Activated CD4-positive, alpha-beta T cell treated with anti-CD3 and anti-CD28 coated beads, Interleukin-10, Interleukin-2, amounts not matched to agents 100 ng/mL and 50 ng/mL, durations not matched to agents 16 hours and 8 hours (primary cell): ENCODE results near the gene QRSL1.
"Not testable (repeated sequence)": the region's sequence is repeated elsewhere in the genome, so short reads cannot be mapped to it uniquely, and the experiment has no call there.

ENCODE experiments used
- DNase-seq: peaks from one replicate; pipeline ENCODE4 v3.0.0-alpha.2; 2020

Gene QRSL1, protein sequence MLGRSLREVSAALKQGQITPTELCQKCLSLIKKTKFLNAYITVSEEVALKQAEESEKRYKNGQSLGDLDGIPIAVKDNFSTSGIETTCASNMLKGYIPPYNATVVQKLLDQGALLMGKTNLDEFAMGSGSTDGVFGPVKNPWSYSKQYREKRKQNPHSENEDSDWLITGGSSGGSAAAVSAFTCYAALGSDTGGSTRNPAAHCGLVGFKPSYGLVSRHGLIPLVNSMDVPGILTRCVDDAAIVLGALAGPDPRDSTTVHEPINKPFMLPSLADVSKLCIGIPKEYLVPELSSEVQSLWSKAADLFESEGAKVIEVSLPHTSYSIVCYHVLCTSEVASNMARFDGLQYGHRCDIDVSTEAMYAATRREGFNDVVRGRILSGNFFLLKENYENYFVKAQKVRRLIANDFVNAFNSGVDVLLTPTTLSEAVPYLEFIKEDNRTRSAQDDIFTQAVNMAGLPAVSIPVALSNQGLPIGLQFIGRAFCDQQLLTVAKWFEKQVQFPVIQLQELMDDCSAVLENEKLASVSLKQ

DNA sequence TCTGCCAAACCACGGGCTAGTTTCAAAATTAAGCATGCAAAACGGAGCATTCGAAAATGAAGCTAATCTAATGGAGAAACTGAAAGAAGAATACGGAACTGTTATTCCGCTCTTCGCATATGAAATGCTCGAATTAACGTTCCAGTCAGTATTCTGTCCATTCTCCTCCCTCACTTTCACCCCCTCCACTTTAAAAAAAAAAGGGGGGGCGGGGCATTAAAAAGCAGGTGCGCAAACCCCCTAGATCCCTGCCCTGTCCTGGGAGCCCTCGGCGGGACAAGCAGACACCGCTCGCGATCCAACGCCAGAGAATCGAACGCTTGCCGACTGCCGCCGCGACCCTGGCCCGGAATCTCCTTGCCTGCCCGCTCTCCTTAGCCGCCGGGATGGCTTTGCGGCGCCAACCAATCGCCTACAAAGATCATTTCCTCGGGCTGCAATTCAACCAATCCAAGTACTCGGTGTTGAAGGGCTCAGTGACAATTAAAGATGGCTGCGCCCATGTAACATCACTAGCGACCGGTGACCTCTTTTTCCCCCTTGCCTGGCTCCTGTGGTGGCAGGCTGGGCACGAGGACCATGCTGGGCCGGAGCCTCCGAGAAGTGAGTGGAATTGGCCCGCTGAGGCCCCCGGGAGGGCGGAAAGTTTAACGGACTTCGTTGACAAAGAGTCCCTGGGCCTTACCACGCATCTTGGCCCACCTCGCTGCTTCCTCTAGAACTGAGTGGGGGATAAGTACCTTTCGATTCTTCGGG lies at the start of gene QRSL1, which contains the start of gene RTN4IP1:
TSS of gene QRSL1 (plus strand) at position 476 of the 756 bp plus-strand sequence. CDS start at position 580, 104 bp downstream.
TSS of gene RTN4IP1 (minus strand) at position 396 of the 756 bp plus-strand sequence. CDS start 477 bp downstream, outside the sequence.
- DNase-seq = peak; percentile 95

GRCh38 chr6:106581468-106581867 lies 47.9 kb upstream of the QRSL1 start:
- no peak for DNase-seq

- no peak for DNase-seq
These were observed 42.5 kb upstream of the QRSL1 start for GRCh38 chr6:106586815-106587415.

DNA sequence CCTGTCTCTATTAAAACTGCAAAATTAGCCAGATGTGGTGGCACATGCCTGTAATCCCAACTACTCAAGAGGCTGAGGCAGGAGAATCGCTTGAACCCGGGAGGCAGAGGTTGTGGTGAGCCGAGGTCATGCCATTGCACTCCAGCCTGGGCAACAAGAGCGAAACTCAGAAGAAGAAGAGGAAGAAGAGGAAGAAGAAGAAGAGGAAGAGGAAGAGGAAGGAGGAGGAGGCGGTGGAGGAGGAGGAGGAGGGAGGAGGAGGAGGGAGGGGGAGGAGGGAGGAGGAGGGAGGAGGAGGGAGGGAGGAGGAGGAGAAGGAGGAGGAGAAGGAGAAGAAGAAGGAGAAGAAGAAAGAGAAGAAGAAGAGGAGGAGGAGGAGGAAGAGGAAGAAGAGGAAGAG lies 40.4 kb upstream of the QRSL1 start:
- DNase-seq = not testable (repeated sequence)

DNA sequence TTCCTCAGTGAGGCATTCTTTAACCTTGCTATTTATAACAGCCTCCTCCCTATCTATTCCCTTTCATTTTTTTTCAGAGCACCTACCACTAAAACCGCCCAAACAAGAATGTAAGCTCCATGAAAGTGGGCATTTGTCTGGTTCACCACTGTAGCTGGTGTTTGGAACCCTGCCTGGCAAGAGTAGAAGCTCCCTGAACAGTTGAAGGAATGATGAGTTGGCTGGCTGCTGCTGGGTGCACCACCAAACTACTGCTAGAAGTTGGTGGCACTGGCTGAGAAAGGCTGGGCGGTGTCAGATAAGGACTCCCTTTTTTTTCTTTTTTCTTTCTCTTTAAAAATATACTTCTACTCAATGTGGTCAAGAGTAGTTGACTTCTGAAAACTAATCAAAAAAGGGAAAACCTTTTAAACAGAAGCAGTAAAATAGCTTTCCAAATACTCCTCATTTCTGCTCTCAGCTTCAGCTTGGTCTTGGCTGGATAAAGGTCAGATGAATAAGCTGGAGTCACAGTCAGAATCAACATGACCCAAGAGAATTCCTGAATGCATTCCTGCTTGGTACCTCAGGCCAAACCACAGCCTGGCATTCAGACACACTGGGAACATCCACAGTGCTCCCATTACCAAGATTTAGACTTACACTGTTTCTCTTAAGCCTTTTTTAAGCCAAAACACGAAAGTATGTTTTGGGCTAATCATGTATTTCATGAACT lies 38.1 kb upstream of the QRSL1 start:
- DNase-seq = no peak

DNA sequence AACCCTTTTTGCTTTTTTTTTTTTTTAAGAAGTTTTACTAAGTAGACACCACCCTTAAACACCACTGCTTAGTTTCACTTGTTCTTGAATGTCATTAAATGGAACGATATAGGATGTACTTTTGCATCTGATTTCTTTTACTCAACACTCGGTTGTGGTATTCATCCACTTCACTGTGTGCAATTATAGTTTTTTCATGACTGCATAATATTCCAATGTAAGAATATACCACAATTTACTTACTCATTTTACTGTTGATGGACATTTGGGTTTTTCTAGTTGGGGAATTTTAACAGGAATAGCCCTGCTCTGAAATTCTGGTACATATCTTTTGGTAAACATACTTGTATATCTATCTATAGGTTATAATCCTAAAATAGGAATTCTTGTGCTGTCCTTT lies 29.9 kb upstream of the QRSL1 start:
- no peak for DNase-seq

DNA sequence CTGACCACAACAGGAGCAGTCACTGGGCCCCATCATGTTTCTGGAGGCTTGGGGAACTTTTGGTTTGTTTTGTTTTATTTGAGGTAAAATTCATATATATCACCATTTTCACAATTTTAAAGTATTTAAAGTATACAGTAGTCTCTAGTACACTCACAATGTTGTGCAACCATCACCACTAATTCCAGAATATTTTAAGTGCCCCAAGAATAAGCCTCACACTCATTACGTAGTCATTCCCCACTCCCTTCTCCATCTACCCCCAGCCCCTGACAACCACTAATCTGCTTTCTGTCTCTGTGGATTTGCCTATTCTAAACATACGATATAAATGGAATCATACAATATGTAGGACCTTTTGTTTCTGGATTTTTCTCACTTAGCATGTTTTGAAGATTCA lies 29.0 kb upstream of the QRSL1 start:
- no peak for DNase-seq

GRCh38 chr6:106608080-106608668 lies 21.2 kb upstream of the QRSL1 start:
- DNase-seq = peak; percentile 76

DNA sequence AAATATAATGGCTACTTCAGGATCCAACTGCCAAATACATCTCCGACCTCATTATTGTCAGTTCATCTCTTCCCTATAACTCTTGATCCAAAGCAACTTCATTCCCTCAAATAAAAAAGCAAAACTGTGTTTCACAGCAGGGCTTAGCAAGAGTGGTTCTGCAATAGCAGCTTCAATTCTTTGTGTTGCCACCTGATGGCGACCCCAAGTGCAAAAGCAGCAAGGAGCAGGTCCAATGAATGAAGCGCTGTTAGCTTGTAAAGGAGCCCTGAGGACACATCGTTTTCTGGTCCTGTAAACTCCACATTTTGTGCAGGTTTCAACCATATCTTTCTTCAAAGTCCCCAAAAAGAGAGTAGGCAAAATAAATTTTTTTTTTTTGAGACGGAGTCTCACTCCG lies 19.7 kb upstream of the QRSL1 start:
- DNase-seq = peak; percentile 58

DNA sequence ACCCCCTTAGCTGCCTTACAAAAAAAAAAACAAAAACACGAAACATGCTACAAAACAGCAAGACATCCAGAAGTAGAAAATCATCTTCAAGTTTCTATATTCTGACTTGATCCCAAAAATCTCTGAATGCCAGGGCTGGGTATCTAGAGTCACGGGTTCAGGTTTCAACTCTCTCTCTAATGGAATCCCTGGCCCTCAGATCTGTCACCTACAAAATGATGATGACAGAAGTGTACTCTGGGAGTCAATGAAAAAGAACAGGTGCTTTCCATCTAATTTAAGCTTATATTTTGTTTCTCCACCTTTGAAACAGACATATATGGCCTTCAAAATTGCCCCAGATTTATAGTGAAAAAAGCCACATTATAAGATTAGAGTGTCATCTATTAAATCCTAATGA lies 18.3 kb upstream of the QRSL1 start:
- no peak for DNase-seq

DNA sequence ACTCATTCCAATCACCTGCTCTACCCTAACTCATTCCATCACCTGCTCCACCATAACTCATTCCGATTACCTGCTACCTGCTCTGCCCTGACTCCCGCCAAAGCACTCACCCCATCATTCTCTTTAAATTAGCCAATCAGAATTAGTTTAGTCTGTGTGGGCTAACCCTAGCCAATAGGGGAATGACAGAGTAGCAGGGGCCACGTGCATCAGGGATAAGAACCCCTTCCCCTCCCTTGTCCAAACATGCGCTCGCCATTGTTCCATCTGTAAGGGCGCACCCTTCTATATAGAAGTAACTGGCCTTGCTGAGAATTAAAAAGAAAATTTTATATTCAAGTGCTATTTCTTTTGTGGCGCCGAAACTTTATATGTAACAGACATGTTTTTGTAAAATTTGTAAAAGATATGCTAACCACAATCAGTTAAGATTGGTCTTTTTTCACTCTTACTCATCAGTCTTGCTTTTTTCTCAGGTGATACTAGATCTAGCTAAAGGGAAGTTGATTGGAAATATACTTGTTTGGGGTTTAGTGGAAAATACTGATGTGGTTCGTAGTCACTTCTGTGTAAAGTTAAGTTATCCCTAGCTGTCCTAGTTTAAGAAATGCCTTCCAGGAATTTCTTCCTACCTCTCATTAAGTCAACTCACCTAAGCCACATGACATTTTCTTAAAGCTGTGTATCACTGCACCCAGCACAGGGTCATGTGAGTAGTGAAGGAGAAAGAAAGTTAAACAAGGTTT lies 16.5 kb upstream of the QRSL1 start:
- DNase-seq = peak; percentile 67

DNA sequence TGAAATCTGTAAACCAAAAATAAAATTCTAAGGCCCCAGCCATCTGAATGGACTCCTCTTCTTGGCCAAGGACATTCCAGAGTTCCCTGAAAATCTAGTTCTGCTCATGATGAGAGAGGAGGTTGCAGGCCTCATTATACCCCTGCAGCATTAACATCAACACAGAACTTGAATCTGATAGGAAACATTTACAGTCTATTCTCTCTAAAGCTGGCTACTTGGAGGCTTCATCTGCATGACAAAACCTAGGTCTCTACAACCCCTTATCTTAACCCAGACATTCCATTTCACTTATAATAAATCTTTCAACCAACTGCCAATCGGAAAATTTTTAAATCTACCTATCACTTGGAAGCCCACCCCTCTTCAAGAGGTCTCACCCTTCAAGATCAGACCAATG lies 15.8 kb upstream of the QRSL1 start:
- DNase-seq = no peak

- peak; percentile 81 for DNase-seq
These were observed 15.2 kb upstream of the QRSL1 start for GRCh38 chr6:106614166-106614565.

DNA sequence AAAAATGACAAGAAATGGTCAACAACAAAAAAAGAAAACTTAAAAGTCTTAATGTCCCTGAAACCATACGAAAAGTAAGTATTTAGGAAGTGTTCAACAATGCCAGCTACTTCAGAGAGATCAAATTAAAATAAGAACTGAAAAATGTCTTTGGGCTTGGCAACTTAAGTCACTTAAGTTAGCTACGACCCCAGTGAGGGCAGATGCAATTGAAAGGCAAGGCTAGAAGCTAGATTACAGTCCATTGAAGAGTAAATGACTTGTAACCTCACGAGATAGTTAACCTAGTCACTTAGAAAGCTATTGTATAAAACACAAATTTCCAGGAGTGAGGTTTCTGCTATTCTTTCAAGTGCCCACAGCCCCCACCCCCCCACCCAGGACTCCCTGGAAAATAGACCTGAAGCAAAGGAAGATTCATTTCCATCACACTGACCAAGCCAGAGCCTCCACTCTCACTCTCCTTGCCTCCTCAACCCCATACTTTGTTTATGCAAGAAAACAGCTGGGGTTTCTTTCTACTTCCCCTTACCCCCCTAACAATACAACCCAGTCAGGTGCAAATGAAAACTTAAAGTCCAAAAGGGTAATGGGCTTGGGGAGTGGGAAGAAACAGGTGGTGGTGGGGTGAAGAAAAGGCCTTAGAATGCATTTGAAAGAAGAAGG lies 14.7 kb upstream of the QRSL1 start:
- DNase-seq = no peak

DNA sequence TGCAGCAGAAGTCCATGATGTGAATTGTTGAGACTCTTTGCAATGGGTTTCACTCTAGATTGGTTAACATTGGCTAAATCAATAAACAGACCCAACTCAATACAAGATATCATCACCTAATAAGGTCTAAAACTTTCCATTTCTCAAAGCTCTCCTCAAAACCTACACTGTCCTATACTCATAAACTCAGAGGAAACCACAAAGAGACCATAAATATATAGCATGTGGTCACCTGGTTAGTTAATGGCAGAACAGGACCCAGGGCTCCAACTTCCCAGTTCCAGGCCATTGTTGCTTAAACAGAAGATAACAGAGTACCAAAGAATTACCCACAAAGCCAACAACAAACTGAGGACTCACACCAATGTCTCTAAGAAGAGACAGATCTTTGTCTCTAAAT lies 12.1 kb upstream of the QRSL1 start:
- DNase-seq = no peak

DNA sequence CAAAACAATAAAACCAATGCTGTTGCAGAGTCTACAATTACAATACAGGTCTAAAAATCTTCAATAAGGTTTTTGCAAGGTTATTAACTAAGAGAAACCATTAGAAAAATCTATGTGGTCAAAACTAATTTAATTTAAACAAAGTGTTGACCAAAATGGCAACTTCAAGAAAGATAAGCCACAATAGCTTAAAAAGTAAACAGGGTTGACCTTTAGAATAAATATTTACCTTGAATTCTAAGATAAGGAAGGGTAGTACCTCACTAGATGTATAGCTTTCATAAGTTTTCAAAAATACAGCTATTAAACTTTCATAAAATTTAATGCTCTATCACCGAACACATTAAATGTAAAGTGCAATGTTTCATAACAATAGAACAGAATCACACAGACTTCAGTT lies 11.5 kb upstream of the QRSL1 start:
- DNase-seq = no peak

DNA sequence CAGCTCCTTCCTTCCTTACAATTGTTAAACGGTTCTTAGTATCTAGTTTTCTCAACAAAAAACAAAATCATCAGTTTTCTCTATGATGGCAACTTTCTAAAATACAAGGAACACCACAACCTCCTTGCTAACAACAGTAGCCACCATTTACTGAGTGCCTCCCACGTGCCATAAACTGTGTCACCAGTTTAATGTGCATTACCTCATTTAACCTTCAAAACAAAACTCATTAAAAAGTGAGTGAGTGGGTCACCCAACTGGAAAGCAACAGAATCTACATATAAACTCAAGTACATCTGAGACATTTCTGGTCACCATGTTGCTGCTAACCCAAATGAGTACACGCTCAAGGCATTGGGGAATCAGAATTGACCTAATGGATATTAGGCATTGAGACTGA lies 11.1 kb upstream of the QRSL1 start:
- DNase-seq = no peak

- DNase-seq = no peak
These were observed 10.2 kb upstream of the QRSL1 start for GRCh38 chr6:106619223-106619622.

DNA sequence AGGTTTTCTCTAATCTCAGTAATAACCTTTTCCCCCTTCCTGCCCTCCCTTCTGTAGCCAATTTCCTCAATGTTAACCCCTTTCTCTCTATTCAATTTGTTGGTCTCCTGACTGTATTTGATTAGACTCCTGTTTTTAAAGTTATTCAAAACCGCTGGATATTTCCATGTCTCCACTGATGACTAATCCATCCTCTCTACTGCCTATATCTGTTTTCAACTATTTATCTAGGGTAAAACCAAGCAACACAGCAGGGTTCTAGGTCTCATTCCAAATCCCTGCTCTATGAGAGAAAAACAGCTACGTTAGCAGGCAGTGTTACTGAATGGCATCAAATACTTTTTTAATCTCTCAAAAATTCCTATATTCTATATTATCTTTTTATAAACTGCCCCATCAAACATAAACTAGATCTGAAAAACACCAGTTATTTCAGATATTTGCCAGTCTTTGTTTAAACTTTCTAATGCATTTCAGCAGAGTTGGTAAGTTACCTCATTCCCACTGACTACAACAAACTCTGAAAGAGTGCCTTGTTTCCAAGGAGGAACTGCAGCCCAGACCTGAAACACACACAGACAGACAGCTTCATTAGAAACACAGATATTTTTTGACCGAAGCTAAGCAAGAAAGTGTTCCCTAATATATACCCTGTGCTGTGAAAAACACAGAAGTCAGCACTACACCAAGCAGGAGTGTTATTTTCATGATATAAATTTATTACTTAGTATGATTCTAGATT lies 8.3 kb upstream of the QRSL1 start:
- no peak for DNase-seq

DNA sequence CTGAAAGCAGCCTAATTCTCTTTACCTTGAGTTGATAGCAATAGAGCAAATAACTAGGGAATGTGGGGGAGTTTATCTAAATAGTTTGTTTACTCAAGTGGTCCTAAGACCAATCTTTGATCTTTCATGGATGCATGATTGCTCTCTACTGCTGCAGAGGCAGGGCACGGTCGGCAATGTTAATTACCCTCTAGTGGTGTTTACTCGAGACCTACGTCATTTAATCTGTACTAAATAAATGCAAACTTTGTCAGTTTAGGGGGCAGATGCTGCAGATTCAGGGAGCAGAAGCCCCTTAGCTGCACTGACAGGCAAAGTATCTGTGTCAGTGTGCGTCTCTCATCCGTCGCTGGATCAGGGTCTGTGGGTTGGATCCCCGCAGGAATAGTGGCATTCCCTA lies 7.0 kb upstream of the QRSL1 start:
- DNase-seq = no peak
